DMS 273 treated with DMSO at 0.1 percent for 48 hours (cell line): ENCODE results near the gene TMEM259.

Source experiments
- DNase-seq: peaks from one replicate; lab custom pipeline; 2025; lab: John Stamatoyannopoulos, UW

TMEM259 gene

DNA sequence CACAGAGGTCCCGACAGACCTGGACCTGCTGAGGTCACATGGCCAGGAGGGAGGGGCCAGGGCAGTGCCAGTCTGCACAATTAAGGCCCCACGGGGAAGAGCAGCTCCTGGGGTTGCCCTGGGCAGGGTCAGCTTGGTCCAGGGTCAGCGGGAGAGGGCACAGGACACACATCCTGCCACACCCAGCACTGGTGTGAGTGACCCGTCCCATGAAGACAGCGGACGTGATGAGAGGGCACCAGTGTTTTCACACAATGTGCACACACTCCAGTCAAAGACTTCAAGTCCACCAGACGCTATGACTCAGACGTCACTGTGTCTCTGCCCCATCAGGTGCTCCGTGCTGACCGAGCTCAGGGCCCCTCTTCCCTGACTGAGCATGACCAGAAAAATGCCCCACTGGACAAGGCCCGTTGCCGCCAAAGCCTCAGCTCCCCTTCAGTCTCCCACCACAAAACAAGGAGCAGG lies 4.2 kb downstream of the TMEM259 start:
- DNase-seq = no peak

DNA sequence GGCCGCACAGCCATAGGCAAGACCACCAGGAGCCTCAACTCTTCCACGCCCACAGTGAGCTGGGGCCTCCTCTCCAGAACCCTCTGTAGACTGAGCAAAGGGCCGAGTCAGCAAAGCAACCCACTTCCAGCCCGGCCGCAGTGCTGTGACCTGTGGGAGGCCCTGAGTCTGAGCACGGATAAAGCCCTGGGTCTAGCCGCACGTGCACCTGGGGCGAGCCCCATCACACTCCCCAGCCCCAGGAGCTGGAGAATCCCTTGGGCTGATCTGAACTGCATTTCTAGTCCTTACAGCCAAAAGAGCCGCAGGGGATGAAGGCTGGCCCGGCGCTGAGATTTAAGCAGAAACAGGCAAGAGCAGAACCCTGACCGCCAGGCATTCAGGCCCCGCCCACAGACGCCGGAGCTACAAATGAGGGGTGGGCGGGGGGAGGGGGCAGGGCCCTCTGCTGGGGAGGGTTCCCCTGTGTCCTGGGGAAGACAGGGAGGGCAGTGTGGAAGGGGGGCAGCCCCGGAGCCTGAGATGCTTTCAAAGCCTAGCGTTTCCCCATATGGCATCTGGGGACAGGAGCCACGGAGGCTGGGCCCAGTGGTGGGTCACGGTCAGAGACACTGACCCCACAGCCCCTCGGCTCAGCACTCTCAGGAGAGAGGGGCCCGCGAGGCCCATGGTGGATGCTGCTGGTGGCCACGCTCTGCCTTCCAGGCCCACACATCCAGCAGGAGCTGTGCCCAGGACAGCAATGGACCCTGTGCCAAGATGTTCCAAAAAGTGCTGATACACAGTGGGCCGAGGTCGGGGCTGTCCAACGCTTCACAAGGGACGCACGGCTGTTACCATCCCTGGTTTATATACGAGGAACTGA lies 4.9 kb downstream of the TMEM259 start:
- no peak for DNase-seq

DNA sequence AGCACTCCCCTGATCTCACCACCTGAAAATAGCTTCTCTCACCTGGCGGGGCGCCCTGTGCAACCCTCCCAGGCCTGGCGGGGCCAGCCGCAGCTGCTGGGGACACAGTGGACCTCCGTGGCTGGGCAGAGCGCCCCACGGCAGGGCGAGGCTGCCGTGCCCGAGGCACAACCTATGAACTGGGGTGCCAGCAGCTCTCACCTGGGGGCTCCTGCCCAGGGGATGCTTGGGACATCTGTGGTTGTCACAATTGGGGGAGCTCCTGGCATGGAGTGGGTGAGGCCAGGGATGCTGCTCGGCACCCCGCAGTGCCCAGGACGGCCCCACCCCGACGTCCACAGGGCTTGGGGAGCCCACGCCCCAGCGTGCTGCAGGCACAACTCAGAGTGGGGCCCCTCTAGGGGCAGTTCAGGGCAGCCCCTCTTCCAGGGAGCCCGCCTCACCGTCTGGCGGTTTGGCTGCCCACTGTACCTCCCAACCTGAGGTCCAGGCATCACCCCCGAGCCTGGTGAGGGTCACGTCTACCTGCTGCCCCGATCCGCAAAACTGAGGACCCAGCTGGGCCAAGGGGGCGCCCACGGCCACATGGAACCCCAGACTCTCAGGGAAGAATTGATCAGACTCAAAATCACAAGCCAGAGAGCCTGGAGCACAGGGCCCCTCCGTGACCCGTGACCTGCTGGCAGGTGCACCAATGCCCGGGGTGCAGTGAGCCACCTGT lies 5.7 kb downstream of the TMEM259 start:
- DNase-seq = no peak

DNA sequence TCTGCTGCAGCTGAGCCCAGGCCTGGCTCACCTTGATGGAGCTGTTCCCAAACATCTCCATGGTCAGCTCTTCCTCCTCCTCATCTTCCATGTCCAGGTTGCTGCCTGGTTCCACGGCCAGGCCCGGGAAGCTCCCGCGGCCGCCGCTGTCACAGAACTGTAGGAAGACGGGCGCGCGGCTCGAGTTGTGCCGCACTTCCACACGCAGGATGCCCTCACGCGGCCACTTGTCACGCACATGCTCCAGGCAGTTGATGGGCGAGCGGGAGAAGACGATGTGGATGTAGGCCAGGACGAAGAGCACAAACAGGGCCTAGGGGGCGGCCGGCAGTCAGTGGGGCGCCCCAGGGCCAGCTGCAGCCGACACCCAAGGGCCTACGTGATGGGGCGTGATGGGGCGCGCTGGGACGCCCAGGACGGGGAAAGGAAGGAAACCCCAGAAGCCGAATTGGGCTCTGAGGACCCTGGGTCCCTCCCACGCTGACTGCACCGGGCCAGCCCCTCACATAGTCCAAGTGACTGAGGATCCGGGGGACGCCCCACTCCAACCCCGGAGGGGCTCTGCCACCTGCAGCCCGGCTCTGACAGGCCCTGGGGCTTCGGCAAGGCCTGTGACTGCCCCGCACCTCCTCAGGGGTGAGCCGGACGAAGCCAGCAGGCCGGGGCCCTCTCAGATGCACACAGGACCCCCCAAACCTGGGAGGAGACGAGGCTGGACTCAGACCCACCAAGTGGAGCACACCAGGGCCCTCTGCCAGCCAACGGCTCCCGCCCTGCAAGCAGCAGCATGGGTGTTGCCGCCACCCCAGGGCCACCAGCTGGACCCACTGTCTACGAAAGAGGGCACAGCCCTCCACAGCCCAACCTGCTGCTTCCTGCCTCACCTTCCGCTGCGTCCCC lies 6.5 kb downstream of the TMEM259 start:
- DNase-seq = no peak

DNA sequence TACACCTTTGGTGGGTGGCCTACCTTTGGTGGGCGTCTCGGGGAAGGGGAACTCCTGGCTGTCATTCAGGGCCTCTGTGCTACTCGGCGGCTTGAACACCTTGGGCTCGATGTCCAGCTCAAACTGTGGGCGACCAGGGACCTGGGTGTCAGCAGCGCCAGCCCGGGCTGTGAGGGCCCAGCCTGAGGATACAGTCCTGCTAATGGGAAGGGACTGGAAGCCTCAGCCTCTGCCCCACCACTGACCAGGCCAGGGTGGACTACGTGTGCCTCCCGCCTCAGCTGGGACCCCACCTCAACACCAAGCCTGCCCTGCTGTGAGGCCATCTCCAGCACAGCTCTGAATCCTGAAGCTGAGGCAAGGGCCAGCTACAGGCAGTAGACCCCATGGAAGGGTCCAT lies 7.7 kb downstream of the TMEM259 start:
- no peak for DNase-seq

DNA sequence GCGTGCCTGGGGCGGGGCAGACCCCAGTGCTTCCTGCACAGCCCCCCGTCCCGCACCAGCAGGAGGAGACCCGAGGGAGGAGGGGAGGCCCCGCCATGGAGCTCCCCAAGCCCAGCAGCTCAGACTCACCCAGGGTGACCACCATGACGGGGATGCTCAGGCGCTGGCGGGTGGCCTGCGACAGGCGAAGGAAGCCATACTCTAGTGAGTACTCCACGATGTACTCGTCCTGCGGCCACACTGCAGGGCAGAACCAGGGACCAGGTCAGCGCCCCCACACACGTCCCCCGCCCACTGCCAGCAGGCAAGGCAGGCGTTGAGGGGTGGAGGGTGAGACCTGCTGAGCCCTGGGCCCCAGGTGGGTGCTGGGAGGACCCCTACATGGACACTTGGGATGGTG lies 8.6 kb downstream of the TMEM259 start:
- DNase-seq = no peak

DNA sequence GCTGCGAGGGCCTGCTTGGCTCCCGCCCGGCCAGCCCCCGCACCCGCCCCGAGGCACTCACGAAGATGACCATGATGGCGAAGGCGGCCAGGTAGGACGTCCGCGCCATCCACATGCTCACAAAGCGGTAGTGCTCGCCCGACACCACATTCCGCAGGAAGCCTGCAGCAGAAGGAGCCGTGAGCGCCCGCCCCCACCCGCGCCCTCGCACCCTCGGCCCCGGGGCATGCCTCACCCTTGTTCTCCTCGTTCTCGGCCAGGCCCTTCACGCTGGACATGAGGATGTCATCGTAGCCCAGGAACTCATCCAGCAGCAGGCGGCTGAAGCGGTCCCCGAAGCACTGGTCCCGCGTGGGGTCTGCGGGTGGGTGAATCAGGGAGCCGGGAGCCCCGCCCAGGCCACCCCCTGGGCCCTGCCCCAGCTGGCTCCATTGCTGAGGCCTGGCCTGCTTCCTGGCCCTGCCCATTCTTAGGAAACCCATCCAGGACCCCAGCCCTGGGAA lies 9.0 kb downstream of the TMEM259 start:
- no peak for DNase-seq

DNA sequence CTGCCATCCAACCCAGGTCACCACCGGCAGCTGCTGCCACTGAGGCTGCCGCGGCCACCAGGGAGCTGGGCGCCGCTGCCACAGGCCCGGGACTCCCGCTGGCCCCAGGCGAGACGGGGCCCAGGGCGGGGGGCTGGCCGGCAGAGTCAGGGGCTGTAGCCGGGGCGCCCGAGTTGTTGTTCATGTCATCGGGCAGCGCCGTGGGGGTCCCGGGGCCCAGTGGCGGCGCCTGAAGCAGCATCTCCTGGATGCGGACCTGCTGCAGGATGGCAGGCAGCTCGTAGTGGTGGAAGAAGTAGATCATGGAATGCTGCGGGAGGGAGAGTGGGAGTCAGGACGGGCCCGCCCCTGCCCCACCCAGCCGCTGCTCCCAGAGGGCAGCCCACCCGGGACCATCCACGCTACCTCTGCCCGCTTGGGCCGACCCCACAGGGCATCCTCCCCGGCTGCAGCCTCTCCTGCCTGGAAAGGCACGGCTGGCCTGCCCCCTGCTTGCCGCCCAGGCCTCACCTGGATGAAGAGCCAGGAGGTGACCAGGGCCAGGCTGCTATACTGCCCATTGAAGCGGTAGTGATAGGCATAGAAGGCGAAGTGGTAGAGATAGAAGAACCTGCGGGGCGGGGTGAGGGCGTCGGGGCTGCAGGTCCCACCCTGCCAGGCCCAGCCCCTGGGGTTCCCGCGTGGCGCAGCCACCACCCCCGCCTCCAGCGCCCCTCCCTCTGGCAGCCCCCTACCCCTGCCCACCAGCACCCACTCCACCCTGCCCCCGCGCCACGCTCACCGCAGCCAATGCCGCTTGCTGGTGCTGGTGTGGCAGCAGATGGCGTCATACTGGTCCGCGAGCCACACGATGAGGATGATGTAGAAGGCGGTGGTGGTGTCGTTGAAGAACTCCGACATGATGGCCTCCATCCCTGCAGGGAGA lies 10.1 kb downstream of the TMEM259 start:
- no peak for DNase-seq

DNA sequence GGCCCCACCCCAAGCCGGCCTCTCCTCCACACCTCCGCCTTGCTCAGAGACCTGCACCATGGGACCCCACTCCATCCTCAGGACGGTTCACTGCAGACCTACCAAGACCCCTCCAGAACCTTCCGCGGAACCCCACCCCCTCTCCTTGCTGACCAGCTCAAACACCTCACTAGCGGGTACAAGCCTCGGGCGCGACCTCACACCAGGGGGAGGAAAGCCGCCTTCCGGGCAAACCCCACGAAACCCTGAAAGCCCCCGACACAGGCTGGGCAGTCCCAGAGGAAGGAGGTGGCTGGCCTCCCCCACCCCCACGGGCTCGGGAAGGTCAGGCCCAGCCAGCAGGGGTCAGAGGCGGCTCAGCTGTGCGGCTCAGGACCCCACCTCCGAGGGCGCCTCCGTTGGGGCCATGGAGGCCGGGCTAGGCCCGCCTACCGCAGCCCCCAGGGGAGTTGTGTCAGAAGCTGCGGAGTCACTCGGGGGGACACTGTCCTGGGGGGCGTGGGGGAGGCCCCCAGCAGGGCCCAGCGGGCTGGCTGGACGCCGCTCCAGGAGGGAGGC lies 10.9 kb downstream of the TMEM259 start:
- DNase-seq = no peak

DNA sequence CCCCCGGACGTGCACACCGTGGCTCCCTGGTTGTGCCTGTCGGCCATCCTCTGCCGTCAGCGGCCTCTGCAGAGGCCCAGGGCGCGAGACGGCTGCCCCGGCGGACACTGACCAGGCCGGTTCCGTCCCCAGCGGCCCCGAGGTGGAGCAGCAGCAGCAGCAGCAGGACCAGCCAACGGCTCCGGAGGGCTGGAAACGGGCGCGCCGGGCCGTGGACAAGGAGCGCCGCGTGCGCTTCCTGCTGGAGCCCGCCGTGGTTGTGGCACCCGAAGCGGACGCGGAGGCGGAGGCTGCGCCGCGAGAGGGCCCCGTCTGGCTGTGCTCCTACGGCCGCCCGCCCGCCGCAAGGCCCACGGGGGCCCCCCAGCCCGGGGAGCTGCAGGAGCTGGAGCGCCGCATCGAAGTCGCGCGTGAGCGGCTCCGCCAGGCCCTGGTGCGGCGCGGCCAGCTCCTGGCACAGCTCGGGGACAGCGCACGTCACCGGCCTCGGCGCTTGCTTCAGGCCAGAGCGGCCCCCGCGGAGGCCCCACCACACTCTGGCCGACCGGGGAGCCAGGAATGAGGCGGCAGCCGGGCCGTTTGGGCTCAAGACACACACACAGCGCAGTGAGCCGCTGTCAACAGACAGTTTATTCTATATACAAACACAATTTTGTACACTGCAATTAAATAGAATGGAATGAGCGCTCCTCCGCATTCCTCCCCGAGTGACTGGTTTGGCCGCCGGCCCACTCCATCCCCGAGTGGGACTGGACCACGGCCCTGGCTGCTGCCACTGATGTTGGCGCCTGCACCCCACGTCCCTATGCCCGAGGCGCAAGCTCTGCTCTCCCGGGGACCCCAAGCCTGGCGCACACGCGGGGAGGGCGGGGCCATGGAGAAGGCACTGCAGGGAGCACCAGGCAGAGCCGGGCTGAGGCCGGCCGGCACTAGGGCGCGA lies 11.6 kb downstream of the TMEM259 start:
- DNase-seq = no peak

DNA sequence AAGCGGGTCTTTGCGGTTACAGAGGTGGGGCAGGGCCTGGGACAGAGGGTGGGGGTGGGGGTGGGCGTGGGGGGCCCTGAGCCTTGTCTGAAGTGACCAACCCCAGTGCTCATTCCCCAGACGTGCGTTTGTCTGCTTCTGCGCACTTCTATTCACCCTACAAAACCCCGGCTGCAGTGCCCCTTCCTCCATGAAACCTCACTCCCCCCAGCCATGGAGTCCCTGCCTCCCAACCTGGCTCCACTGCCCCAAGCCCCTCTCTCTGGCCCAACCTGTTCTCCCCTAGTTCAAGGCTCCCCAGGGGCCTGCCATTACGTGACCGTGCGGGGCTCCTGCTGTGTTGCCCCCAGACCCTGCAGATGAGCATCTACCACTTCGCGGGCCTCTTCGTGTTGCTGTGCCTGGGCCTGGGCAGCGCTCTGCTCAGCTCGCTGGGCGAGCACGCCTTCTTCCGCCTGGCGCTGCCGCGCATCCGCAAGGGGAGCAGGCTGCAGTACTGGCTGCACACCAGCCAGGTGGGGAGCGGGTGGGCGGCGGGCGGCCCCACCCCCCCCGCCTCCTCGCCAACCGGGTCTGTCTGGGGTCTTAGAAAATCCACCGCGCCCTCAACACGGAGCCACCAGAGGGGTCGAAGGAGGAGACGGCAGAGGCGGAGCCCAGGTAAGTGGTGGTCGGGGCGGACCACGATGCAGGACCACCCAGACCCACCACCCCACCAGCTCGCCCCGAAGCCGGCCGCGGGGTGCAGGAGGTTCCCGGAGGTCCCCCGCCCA lies 12.5 kb downstream of the TMEM259 start:
- no peak for DNase-seq

DNA sequence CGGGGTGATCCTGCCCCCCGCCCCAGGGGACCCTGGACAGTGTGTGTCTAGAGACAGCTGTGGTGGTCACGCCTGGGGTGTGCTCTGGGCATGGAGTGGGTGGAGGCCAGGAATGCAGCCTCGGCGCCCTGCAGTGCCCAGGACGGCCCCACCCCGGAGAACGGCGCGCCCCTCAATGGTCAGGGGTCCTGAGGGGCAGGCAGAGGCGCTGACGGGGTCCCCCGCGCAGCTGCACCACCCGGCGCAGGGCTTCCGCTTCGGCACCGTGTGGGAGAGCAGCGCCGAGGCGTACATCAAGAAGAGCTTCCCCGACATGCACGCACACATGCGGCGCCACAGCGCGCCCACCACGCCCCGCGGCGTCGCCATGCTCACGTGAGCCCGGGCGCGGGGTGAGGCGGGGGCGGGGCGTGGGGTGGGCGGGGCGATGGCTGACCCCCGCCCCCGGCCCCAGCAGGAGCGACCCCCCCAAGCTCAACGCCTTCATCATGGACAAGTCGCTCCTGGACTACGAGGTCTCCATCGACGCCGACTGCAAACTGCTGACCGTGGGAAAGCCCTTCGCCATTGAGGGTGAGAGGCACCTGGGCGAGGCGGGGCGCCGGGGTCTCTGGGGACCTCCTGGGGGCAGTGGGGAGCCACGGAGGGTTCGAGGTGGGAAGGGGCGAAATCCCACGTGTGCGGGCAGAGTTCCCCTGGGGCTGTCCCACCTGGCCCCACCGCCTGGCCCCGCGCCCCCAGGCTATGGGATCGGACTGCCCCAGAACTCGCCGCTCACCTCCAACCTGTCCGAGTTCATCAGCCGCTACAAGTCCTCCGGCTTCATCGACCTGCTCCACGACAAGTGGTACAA lies 13.3 kb downstream of the TMEM259 start:
- no peak for DNase-seq

DNA sequence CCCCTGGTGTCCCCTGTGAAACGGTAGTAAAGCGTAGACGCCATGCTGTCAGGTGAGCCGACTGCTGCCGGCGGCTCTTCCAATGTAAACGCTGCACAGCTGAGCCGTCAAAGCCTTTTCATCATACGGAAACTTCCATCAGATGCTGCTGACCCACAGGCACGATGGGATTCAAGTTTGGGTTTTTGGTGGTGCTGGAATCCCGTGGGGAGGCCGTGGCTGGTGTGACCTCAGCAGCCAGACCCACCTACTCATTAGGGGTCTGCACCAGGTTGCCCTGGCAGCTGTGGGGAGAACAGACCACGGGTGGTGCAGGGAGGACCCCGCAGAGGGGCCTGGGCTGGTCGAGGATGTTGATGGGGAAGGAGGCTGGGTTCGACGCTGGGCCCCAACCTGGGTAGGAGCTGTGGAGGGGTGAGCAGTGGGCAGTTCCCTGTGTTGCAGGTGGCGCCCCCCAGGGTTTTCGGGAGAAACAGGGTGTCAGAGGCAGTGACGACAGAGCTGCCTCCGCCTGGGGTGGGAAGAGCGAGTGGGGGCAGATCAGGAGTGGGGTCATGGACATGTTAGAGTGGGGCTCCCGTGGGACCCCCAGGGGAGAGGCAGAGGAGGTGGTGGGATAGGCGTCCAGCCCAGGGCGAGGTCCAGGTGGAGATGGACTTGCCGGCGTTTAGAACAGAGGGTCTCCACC lies 14.1 kb downstream of the TMEM259 start:
- DNase-seq = no peak

DNA sequence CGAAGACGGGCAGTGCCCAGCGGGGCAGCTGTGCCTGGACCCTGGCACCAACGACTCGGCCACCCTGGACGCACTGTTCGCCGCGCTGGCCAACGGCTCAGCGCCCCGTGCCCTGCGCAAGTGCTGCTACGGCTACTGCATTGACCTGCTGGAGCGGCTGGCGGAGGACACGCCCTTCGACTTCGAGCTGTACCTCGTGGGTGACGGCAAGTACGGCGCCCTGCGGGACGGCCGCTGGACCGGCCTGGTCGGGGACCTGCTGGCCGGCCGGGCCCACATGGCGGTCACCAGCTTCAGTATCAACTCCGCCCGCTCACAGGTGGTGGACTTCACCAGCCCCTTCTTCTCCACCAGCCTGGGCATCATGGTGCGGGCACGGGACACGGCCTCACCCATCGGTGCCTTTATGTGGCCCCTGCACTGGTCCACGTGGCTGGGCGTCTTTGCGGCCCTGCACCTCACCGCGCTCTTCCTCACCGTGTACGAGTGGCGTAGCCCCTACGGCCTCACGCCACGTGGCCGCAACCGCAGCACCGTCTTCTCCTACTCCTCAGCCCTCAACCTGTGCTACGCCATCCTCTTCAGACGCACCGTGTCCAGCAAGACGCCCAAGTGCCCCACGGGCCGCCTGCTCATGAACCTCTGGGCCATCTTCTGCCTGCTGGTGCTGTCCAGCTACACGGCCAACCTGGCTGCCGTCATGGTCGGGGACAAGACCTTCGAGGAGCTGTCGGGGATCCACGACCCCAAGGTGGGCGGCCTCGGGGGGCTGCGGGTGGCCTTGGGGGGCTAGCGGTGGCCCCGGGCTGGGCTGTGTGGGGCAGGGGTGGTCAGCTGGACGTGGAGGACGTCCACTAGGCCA lies 15.9 kb downstream of the TMEM259 start:
- DNase-seq = no peak

DNA sequence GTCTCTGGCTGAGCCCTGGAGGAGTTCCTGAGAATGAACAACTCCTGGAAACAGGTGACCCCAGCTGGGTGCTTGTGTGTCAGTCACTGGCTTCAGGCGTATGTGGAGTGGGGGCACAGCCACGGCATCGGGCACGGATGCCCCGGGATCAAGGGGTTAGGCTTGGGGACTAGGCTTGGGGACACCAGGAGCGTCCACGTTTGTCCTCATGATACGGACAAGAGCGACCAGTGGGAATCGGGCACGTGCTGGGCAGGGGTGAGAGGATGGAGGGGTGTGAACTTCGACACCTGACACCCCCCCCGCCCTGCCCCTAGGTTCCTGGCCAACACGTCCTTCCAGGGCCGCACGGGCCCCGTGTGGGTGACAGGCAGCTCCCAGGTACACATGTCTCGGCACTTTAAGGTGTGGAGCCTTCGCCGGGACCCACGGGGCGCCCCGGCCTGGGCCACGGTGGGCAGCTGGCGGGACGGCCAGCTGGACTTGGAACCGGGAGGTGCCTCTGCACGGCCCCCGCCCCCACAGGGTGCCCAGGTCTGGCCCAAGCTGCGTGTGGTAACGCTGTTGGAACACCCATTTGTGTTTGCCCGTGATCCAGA lies 16.6 kb downstream of the TMEM259 start:
- no peak for DNase-seq

DNA sequence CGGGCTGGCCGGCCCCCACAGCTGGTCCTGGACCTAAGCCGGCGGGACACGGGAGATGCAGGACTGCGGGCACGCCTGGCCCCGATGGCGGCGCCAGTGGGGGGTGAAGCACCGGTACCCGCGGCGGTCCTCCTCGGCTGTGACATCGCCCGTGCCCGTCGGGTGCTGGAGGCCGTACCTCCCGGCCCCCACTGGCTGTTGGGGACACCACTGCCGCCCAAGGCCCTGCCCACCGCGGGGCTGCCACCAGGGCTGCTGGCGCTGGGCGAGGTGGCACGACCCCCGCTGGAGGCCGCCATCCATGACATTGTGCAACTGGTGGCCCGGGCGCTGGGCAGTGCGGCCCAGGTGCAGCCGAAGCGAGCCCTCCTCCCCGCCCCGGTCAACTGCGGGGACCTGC lies 17.6 kb downstream of the TMEM259 start:
- no peak for DNase-seq
